Glutamatergic neuron (in vitro differentiated cells): Measurements from ENCODE around the gene TMEM164. TPM values are rescaled to one million over a fixed set of nuclear protein-coding genes. Genes with fewer than 3 reads are reported as not detected.

Experiments used
- DNase-seq: peaks from one replicate; pipeline ENCODE4 v3.0.0; 2022
- H3K27ac Mint-ChIP-seq: one replicate; pipeline ENCODE4 v1.8.0; 2020; ENCODE audit warnings: mild to moderate bottlenecking, mixed read lengths, inconsistent platforms; ENCODE audit not compliant: unreplicated experiment
- H3K27me3 Mint-ChIP-seq: one replicate; pipeline ENCODE4 v1.8.0; 2020; ENCODE audit warnings: mild to moderate bottlenecking, moderate library complexity, mixed read lengths, inconsistent platforms; ENCODE audit not compliant: unreplicated experiment
- H3K36me3 Mint-ChIP-seq: one replicate; pipeline ENCODE4 v1.8.0; 2020; ENCODE audit warnings: mild to moderate bottlenecking, mixed read lengths, inconsistent platforms; ENCODE audit not compliant: unreplicated experiment
- H3K4me1 Mint-ChIP-seq: one replicate; pipeline ENCODE4 v1.8.0; 2020; ENCODE audit warnings: mild to moderate bottlenecking, low read depth, mixed read lengths, inconsistent platforms; ENCODE audit not compliant: unreplicated experiment
- H3K4me3 Mint-ChIP-seq: one replicate; pipeline ENCODE4 v1.8.0; 2020; ENCODE audit warnings: mild to moderate bottlenecking, mixed read lengths, inconsistent platforms; ENCODE audit not compliant: unreplicated experiment
- H3K9me3 Mint-ChIP-seq: one replicate; pipeline ENCODE4 v1.8.0; 2020; ENCODE audit warnings: mild to moderate bottlenecking, moderate library complexity, mixed read lengths, inconsistent platforms; ENCODE audit not compliant: unreplicated experiment
- CTCF ChIP-seq: fragments of 200-600 bp; sonication (generic); IDR thresholded peaks from one replicate; pipeline ENCODE4 v1.5.0; 2021; ENCODE audit not compliant: partially characterized antibody, unreplicated experiment
- total RNA-seq: library from RNA; stranded (reverse); fragmentation: NEBNext Ultra II Directional; extraction: Animal tissue kit (Norgen Biotek cat#: 25700); gene quantifications from one replicate; pipeline ENCODE4 v1.2.1, GENCODE V29; 2021; ENCODE audit not compliant: unreplicated experiment

Gene TMEM164
- total RNA-seq, 1 donor from 2014 or later, result 56.6 TPM

GRCh38 chrX:110046001-110046400 lies 43.1 kb downstream of the TMEM164 start:
- peaks cover 34% of the 10 kb centered on the region for H3K4me1 Mint-ChIP-seq
- H3K36me3 Mint-ChIP-seq, result no peaks in the 10 kb centered on the region
- no peak for DNase-seq
- H3K27ac Mint-ChIP-seq, result peak overlapping the region; percentile 97
- H3K9me3 Mint-ChIP-seq, result peaks cover 5% of the 10 kb centered on the region
- peaks cover 2% of the 10 kb centered on the region for H3K27me3 Mint-ChIP-seq
- no peak for TF ChIP-seq CTCF
- H3K4me3 Mint-ChIP-seq, result no peak overlapping the region

- H3K9me3 Mint-ChIP-seq, result peaks cover 5% of the 10 kb centered on the region
- H3K4me3 Mint-ChIP-seq, result no peak overlapping the region
- TF ChIP-seq CTCF, result no peak
- H3K27me3 Mint-ChIP-seq, result peaks cover 2% of the 10 kb centered on the region
- peaks cover 32% of the 10 kb centered on the region for H3K4me1 Mint-ChIP-seq
- no peak for DNase-seq
- no peak overlapping the region for H3K27ac Mint-ChIP-seq
- no peaks in the 10 kb centered on the region for H3K36me3 Mint-ChIP-seq
Measured at GRCh38 chrX:110046971-110047370, 44.1 kb downstream of the TMEM164 start.

GRCh38 chrX:110049096-110049495 lies 46.2 kb downstream of the TMEM164 start:
- peaks cover 2% of the 10 kb centered on the region for H3K27me3 Mint-ChIP-seq
- no peak for DNase-seq
- H3K27ac Mint-ChIP-seq, result no peak overlapping the region
- no peak for TF ChIP-seq CTCF
- H3K4me3 Mint-ChIP-seq, result no peak overlapping the region
- peaks cover 30% of the 10 kb centered on the region for H3K4me1 Mint-ChIP-seq
- H3K36me3 Mint-ChIP-seq, result no peaks in the 10 kb centered on the region
- H3K9me3 Mint-ChIP-seq, result peaks cover 5% of the 10 kb centered on the region

- Mint-ChIP-seq H3K4me1 (peaks cover 24% of the 10 kb centered on the region), H3K27me3 (peaks cover 2% of the 10 kb centered on the region), H3K27ac (no peak overlapping the region), H3K4me3 (no peak overlapping the region), H3K9me3 (peaks cover 2% of the 10 kb centered on the region), H3K36me3 (no peaks in the 10 kb centered on the region)
- DNase-seq, result no peak
- no peak for TF ChIP-seq CTCF
Measured at GRCh38 chrX:110050386-110050785, 47.5 kb downstream of the TMEM164 start.

- no peak overlapping the region for H3K4me3 Mint-ChIP-seq
- H3K27ac Mint-ChIP-seq, result no peak overlapping the region
- DNase-seq, result no peak
- H3K27me3 Mint-ChIP-seq, result peaks cover 2% of the 10 kb centered on the region
- no peaks in the 10 kb centered on the region for H3K36me3 Mint-ChIP-seq
- no peak for TF ChIP-seq CTCF
- no peaks in the 10 kb centered on the region for H3K9me3 Mint-ChIP-seq
- peaks cover 25% of the 10 kb centered on the region for H3K4me1 Mint-ChIP-seq
Measured at GRCh38 chrX:110050901-110051300, 48.0 kb downstream of the TMEM164 start.
